HL-60 (cell line): Measurements from ENCODE around the gene RPAP3.

Source experiments
- DNase-seq, 2 experiments: peaks; one replicate each; pipeline ENCODE4 v3.0.0-alpha.2; 2010 to 2020; ENCODE audit warnings: low read depth in 1 of 2, low spot score in 1 of 2
- H3K27ac ChIP-seq: fragments of 250-450 bp; sonication (Bioruptor Pico); replicated peaks from 2 replicates; pipeline ENCODE4 v1.5.1; 2020; ENCODE audit warnings: mild to moderate bottlenecking, moderate library complexity
- H3K27me3 ChIP-seq: fragments of 250-450 bp; sonication (Bioruptor Pico); 2 replicates; pipeline ENCODE4 v1.5.1; 2021; ENCODE audit warnings: mild to moderate bottlenecking, moderate library complexity; ENCODE audit not compliant: insufficient read depth, poor library complexity, severe bottlenecking
- H3K4me3 ChIP-seq: replicated peaks from 2 replicates; pipeline ENCODE4 v1.5.1; 2011; ENCODE audit warnings: mild to moderate bottlenecking, control low read depth, low read length; ENCODE audit not compliant: insufficient read depth
- GABPA ChIP-seq: IDR thresholded peaks from 2 replicates; pipeline ENCODE4 v1.6.1; 2012; ENCODE audit warnings: low read depth
- POLR2AphosphoS5 ChIP-seq: IDR thresholded peaks from 2 replicates; pipeline ENCODE4 v1.6.1; 2012; ENCODE audit warnings: low read depth
- SPI1 ChIP-seq: IDR thresholded peaks from 2 replicates; pipeline ENCODE4 v1.6.1; 2012; ENCODE audit warnings: low read depth, mild to moderate bottlenecking, borderline replicate concordance
- TF ChIP-seq, protein P1 (sequence below): IDR thresholded peaks from one replicate; pipeline ENCODE4 v1.5.1; 2011; ENCODE audit warnings: low read length, control low read depth, inconsistent platforms; ENCODE audit not compliant: insufficient read depth
- TF ChIP-seq, protein P2 (sequence below): IDR thresholded peaks from 2 replicates; pipeline ENCODE4 v1.6.1; 2012; ENCODE audit warnings: low read depth; ENCODE audit not compliant: insufficient replicate concordance

The RPAP3 gene

DNA sequence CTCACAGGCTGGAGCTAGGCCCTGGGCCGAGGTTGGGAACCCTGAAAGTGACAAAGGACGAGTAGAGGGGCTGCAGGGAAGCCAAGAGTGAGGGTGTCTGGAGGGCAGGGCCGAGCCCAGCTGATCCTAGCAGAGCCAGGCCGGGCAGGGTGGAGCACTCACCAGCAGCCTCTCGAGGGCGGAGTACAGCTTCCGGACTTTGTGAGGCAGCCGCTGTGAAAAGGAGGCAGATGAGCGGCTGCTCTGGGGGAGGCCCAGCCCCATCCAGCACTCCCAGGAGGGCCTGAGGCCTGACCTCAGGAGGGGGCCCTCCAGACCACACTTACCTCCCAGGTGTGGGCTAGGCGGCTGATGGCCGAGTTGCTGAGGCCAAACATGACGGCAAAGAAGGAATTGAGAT, 34.1 kb upstream of the RPAP3 start:
- DNase-seq = no peak
- no peaks in the 10 kb centered on the region for H3K27me3 ChIP-seq
- no peak overlapping the region for H3K27ac ChIP-seq
- H3K4me3 ChIP-seq = no peak overlapping the region
- TF ChIP-seq POLR2AphosphoS5 = no peak
- TF ChIP-seq GABPA = no peak
- TF ChIP-seq SPI1 = no peak
- TF ChIP-seq, protein P1, sequence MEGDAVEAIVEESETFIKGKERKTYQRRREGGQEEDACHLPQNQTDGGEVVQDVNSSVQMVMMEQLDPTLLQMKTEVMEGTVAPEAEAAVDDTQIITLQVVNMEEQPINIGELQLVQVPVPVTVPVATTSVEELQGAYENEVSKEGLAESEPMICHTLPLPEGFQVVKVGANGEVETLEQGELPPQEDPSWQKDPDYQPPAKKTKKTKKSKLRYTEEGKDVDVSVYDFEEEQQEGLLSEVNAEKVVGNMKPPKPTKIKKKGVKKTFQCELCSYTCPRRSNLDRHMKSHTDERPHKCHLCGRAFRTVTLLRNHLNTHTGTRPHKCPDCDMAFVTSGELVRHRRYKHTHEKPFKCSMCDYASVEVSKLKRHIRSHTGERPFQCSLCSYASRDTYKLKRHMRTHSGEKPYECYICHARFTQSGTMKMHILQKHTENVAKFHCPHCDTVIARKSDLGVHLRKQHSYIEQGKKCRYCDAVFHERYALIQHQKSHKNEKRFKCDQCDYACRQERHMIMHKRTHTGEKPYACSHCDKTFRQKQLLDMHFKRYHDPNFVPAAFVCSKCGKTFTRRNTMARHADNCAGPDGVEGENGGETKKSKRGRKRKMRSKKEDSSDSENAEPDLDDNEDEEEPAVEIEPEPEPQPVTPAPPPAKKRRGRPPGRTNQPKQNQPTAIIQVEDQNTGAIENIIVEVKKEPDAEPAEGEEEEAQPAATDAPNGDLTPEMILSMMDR = no peak
- TF ChIP-seq, protein P2, sequence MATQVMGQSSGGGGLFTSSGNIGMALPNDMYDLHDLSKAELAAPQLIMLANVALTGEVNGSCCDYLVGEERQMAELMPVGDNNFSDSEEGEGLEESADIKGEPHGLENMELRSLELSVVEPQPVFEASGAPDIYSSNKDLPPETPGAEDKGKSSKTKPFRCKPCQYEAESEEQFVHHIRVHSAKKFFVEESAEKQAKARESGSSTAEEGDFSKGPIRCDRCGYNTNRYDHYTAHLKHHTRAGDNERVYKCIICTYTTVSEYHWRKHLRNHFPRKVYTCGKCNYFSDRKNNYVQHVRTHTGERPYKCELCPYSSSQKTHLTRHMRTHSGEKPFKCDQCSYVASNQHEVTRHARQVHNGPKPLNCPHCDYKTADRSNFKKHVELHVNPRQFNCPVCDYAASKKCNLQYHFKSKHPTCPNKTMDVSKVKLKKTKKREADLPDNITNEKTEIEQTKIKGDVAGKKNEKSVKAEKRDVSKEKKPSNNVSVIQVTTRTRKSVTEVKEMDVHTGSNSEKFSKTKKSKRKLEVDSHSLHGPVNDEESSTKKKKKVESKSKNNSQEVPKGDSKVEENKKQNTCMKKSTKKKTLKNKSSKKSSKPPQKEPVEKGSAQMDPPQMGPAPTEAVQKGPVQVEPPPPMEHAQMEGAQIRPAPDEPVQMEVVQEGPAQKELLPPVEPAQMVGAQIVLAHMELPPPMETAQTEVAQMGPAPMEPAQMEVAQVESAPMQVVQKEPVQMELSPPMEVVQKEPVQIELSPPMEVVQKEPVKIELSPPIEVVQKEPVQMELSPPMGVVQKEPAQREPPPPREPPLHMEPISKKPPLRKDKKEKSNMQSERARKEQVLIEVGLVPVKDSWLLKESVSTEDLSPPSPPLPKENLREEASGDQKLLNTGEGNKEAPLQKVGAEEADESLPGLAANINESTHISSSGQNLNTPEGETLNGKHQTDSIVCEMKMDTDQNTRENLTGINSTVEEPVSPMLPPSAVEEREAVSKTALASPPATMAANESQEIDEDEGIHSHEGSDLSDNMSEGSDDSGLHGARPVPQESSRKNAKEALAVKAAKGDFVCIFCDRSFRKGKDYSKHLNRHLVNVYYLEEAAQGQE = no peak

DNA sequence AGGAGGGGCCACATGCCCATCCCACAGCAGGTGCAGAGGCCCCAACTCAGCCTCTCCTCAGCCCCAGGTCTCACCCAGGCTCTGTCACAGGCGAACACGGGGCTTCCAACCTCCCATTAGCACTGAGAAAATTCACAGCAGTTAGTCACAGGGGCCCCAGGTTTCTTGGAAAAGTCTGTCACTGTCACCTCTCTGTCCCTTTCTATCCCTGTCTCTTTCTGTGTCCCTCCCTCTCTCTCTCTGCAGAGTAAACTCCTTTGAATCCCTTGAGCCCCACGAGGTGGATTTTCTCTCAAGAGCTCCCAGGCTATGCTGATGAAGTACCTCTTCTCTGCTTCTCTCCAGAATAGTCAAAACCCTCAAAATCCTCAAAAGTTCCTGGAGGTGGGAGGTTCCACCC, 33.5 kb upstream of the RPAP3 start:
- H3K27me3 ChIP-seq = no peaks in the 10 kb centered on the region
- TF ChIP-seq, protein P2 = no peak
- TF ChIP-seq SPI1 (no peak), POLR2AphosphoS5 (no peak), GABPA (no peak)
- TF ChIP-seq, protein P1 = no peak
- no peak overlapping the region for H3K4me3 ChIP-seq
- H3K27ac ChIP-seq = no peak overlapping the region
- no peak for DNase-seq

DNA sequence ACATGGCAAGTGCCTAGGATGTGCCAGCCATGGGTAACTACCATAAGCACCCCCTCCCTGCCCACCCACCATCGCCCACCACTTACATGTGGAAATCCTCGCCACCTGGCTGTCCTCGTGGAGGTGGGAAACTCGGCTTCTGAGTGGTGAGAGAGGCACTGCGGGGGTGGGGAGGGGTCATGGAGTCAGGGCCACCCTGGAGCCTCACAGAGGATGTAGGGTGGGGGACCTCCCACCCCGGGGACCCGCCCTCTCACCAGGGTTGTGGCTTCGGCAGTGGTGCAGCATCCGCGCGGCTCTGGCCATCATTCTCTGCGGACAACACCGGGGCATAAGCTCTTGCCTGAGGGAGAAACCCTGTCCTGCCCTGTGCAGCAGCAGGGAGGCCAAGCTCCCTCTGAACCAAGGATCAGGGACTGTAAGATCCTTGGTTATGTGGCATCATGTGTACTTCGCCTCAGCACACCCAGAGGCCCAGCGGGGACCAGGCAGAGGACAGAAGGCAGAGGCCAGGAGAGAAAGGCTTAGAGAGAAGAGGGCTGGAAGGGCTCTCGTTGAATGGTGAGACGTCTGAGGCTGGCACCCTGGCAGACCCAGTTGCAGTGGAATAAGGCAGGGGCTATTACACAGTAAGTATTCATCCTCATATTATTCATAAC, 32.2 kb upstream of the RPAP3 start:
- TF ChIP-seq POLR2AphosphoS5 (no peak), SPI1 (no peak), GABPA (no peak)
- TF ChIP-seq, protein P1 = no peak
- H3K27ac ChIP-seq = no peak overlapping the region

More for the DNA sequence above, 32.2 kb upstream of the RPAP3 start:
- no peaks in the 10 kb centered on the region for H3K27me3 ChIP-seq
- no peak overlapping the region for H3K4me3 ChIP-seq
- DNase-seq = no peak
